NT2/D1 (cell line): ENCODE measurements around the gene WNK2.

Source experiments
- SUZ12 ChIP-seq: IDR thresholded peaks from 2 replicates; pipeline ENCODE4 v1.6.1; 2011; ENCODE audit not compliant: insufficient read length, insufficient read depth; ENCODE audit errors: extremely low read depth
- YY1 ChIP-seq: IDR thresholded peaks from 2 replicates; pipeline ENCODE4 v1.6.1; 2011; ENCODE audit not compliant: insufficient read length, insufficient read depth
- ZNF274 ChIP-seq: IDR thresholded peaks from 2 replicates; pipeline ENCODE4 v1.6.1; 2011; ENCODE audit warnings: mild to moderate bottlenecking, low read depth, low read length

DNA sequence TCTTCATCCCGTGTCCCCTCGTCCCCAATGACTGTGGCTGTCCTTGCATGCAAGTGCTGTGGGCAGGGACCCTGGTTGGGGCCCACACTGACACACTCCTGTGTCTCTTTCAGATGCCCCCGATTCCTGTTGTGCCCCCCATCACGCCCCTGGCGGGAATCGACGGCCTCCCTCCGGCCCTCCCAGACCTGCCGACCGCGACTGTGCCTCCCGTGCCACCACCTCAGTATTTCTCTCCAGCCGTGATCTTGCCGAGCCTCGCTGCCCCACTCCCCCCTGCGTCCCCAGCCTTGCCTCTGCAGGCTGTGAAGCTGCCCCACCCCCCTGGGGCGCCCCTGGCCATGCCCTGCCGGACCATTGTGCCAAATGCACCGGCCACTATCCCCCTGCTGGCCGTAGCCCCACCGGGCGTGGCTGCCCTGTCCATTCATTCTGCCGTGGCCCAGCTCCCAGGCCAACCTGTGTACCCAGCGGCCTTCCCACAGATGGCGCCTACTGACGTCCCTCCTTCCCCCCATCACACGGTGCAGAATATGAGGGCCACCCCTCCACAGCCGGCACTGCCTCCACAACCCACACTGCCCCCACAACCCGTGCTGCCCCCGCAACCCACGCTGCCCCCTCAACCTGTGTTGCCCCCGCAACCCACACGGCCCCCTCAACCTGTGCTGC, 75.0 kb downstream of the WNK2 start:
- TF ChIP-seq SUZ12 = no peak
- TF ChIP-seq YY1 = no peak
- no peak for TF ChIP-seq ZNF274
